Chondrocyte (in vitro differentiated cells): ENCODE measurements around the gene C17orf67. TPM values are rescaled to one million over a fixed set of nuclear protein-coding genes. Genes with fewer than 3 reads are reported as not detected.
"Not testable (repeated sequence)": the region's sequence is repeated elsewhere in the genome, so short reads cannot be mapped to it uniquely, and the experiment has no call there.

Experiments
- DNase-seq: peaks from one replicate; pipeline ENCODE4 v3.0.0; 2021; ENCODE audit warnings: mixed read lengths, low spot score
- H3K27ac Mint-ChIP-seq: one replicate; pipeline ENCODE4 v1.8.0; 2021; ENCODE audit warnings: mild to moderate bottlenecking, moderate library complexity, mixed read lengths; ENCODE audit not compliant: unreplicated experiment
- H3K27me3 Mint-ChIP-seq: 2 replicates; pipeline ENCODE4 v1.8.0; 2021; ENCODE audit warnings: low read depth, mixed read lengths
- H3K36me3 Mint-ChIP-seq: 2 replicates; pipeline ENCODE4 v1.8.0; 2021; ENCODE audit warnings: low read depth, mixed read lengths
- H3K4me1 Mint-ChIP-seq: 2 replicates; pipeline ENCODE4 v1.8.0; 2021; ENCODE audit warnings: low read depth, mild to moderate bottlenecking, mixed read lengths
- H3K4me3 Mint-ChIP-seq: one replicate; pipeline ENCODE4 v1.8.0; 2021; ENCODE audit warnings: mild to moderate bottlenecking, moderate library complexity, mixed read lengths; ENCODE audit not compliant: unreplicated experiment
- H3K9me3 Mint-ChIP-seq: 2 replicates; pipeline ENCODE4 v1.8.0; 2021; ENCODE audit warnings: low read depth, mixed read lengths
- total RNA-seq: library from RNA; stranded (reverse); gene quantifications from 3 replicates; pipeline ENCODE4 v1.2.1, GENCODE V29; 2021
- TF ChIP-seq, protein P1 (sequence below): fragments of 200-600 bp; sonication (generic); IDR thresholded peaks from 2 replicates; pipeline ENCODE4 v1.5.0; 2021; ENCODE audit warnings: antibody characterized with exemption, mild to moderate bottlenecking, moderate library complexity

C17orf67 gene
- total RNA-seq, 1 donor from 2014 or later = 1.5 TPM

GRCh38 chr17:56762144-56762543 lies 71.6 kb downstream of the C17orf67 start:
- Mint-ChIP-seq H3K4me3 (no peak overlapping the region), H3K27ac (no peak overlapping the region), H3K4me1 (peaks cover 4% of the 10 kb centered on the region), H3K9me3 (no peaks in the 10 kb centered on the region), H3K27me3 (peaks cover 12% of the 10 kb centered on the region), H3K36me3 (no peaks in the 10 kb centered on the region)
- TF ChIP-seq, protein P1, sequence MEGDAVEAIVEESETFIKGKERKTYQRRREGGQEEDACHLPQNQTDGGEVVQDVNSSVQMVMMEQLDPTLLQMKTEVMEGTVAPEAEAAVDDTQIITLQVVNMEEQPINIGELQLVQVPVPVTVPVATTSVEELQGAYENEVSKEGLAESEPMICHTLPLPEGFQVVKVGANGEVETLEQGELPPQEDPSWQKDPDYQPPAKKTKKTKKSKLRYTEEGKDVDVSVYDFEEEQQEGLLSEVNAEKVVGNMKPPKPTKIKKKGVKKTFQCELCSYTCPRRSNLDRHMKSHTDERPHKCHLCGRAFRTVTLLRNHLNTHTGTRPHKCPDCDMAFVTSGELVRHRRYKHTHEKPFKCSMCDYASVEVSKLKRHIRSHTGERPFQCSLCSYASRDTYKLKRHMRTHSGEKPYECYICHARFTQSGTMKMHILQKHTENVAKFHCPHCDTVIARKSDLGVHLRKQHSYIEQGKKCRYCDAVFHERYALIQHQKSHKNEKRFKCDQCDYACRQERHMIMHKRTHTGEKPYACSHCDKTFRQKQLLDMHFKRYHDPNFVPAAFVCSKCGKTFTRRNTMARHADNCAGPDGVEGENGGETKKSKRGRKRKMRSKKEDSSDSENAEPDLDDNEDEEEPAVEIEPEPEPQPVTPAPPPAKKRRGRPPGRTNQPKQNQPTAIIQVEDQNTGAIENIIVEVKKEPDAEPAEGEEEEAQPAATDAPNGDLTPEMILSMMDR = no peak
- DNase-seq = no peak

DNA sequence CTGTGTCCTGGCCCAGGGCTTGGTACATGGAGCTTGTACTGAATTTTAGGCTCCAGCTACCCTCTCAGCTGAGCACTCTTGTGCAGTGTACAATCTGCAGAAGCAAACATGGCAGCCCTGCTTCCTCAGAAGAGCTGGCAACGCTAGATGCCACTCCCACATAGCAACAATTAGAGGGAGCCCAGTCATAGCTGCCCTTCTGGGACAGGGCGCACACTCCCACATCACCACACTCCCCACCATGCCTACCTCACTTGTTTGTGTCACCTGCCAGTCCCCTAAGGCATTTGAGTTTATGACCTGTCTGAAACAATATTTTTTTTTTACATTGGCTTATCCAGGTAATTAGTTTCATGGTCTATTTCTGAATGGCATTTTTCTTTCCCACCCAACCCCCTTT lies 72.3 kb downstream of the C17orf67 start:
- TF ChIP-seq, protein P1 = no peak
- DNase-seq = no peak
- Mint-ChIP-seq H3K4me1 (peaks cover 10% of the 10 kb centered on the region), H3K36me3 (no peaks in the 10 kb centered on the region), H3K27me3 (peaks cover 12% of the 10 kb centered on the region), H3K9me3 (no peaks in the 10 kb centered on the region), H3K4me3 (no peak overlapping the region), H3K27ac (no peak overlapping the region)

- not testable (repeated sequence) for H3K36me3 Mint-ChIP-seq, H3K27me3 Mint-ChIP-seq, DNase-seq, H3K9me3 Mint-ChIP-seq, H3K27ac Mint-ChIP-seq, H3K4me3 Mint-ChIP-seq
- H3K4me1 Mint-ChIP-seq = peaks cover 22% of the 10 kb centered on the region
These were observed 76.1 kb downstream of the C17orf67 start for GRCh38 chr17:56757611-56758010.

DNA sequence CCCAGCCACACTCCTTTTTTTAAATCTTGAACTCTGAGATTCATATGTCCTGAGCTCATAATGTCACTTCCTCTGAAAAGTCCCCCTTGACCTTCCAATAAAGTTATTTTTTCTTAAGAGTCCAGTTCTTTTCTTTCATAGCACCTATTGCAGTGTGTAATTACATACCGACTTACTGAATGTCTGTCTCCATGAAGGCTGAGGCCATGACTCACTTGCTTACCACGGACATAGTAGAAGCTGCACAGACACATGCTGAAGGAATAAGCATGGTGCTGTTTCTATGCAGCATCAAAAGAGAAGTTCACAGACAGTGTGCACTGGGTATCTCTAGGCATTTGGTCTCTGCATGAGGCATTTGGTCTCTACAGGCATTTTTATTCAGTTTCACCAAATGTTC lies 77.2 kb downstream of the C17orf67 start:
- Mint-ChIP-seq H3K9me3 (no peaks in the 10 kb centered on the region), H3K27ac (peak overlapping the region; percentile 81), H3K36me3 (no peaks in the 10 kb centered on the region), H3K27me3 (no peaks in the 10 kb centered on the region), H3K4me3 (no peak overlapping the region), H3K4me1 (peaks cover 21% of the 10 kb centered on the region)
- DNase-seq = no peak
- TF ChIP-seq, protein P1 = no peak

- H3K36me3 Mint-ChIP-seq = no peaks in the 10 kb centered on the region
- H3K4me1 Mint-ChIP-seq = peaks cover 28% of the 10 kb centered on the region
- no peak overlapping the region for H3K4me3 Mint-ChIP-seq
- no peak for DNase-seq
- no peaks in the 10 kb centered on the region for H3K27me3 Mint-ChIP-seq
- TF ChIP-seq, protein P1 = no peak
- H3K27ac Mint-ChIP-seq = no peak overlapping the region
- no peaks in the 10 kb centered on the region for H3K9me3 Mint-ChIP-seq
These were observed 78.4 kb downstream of the C17orf67 start for GRCh38 chr17:56755310-56755709.

- Mint-ChIP-seq H3K9me3 (no peaks in the 10 kb centered on the region), H3K4me1 (peaks cover 35% of the 10 kb centered on the region), H3K36me3 (no peaks in the 10 kb centered on the region), H3K27me3 (no peaks in the 10 kb centered on the region), H3K4me3 (no peak overlapping the region), H3K27ac (peak overlapping the region; percentile 19)
- DNase-seq = no peak
- TF ChIP-seq, protein P1 = no peak
These were observed 79.1 kb downstream of the C17orf67 start for GRCh38 chr17:56754523-56755208.
